GM23338 (cell line): ENCODE results near the gene GPR142.

Experiments
- CREB1 ChIP-seq: fragments of 250-450 bp; sonication (Bioruptor Pico); IDR thresholded peaks from 2 replicates; pipeline ENCODE4 v1.5.0; 2020; ENCODE audit warnings: low read depth, mild to moderate bottlenecking, moderate library complexity
- CTCF ChIP-seq, 2 experiments: fragments of 200-600 bp in 1 of 2; sonication (generic) in 1 of 2; conservative IDR thresholded peaks; 2 replicates each; pipeline versions ENCODE4 v1.5.1 to v1.6.1; 2016 to 2017; ENCODE audit warnings: antibody characterized with exemption in 2 of 2, low read depth in 2 of 2, mild to moderate bottlenecking in 2 of 2, moderate library complexity in 1 of 2
- POLR2AphosphoS5 ChIP-seq: IDR thresholded peaks from 2 replicates; pipeline ENCODE4 v1.6.1; 2016; ENCODE audit warnings: antibody characterized with exemption, low read depth

- TF ChIP-seq CTCF (conservative IDR thresholded peaks at IDR 0.05; ENCODE audit: low read depth in 2 of 2) = no peak
- TF ChIP-seq POLR2AphosphoS5 = no peak
- no peak for TF ChIP-seq CREB1 (CRISPR knock-in tag)
Observed at GRCh38 chr17:74342224-74342623, 25.1 kb upstream of the GPR142 start.
